ENCODE data around the gene IBA57.
"Not testable (repeated sequence)": the region's sequence is repeated elsewhere in the genome, so short reads cannot be mapped to it uniquely, and the experiment has no call there.

The IBA57 gene

DNA sequence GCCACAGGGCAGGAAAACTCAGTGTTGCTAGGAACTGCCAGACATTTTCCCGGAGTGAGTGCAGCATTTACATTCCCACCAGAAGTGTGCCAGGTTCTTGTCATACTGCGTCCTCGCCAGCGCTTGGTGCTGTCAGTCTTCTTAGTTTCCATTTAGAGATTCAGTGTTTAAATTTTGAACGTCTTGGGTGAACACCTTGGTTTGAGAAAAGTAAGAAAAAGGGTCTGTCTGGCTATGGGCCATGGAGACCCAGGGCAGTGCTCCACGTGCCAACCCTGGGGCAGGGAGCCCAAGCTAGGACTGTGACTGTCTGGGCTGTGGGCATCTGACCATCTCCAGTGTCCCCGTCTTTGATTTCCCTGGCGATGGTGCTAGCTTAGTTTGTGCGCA lies 16.0 kb downstream of the IBA57 start:
- Histone ChIP-seq H3K79me2 (ENCODE audit: low read length) (no peaks in the 10 kb centered on the region), H3K4me2 (ENCODE audit: low read depth, low read length) (no peak overlapping the region), H3K4me3 (ENCODE audit: low read length) (no peak overlapping the region), H4K20me1 (ENCODE audit: insufficient read depth, low read length) (no peaks in the 10 kb centered on the region), H3F3A (ENCODE audit: insufficient read depth, low read length) (no peaks in the 10 kb centered on the region), H3K9me3 (replicated peaks; ENCODE audit: insufficient read depth, low read length) (no peaks in the 10 kb centered on the region), H3K9ac (ENCODE audit: low read length) (no peak overlapping the region), H2AFZ (ENCODE audit: low read length) (no peak overlapping the region), H3K27ac (ENCODE audit: low read length) (no peak overlapping the region), H3K27me3 (replicated peaks; ENCODE audit: insufficient read depth, low read length) (no peaks in the 10 kb centered on the region), H3K36me3 (replicated peaks; ENCODE audit: insufficient read depth, low read length) (no peaks in the 10 kb centered on the region), H3K9me2 (replicated peaks; ENCODE audit: insufficient read depth, low read length) (no peaks in the 10 kb centered on the region), H3K4me1 (ENCODE audit: low read length) (no peaks in the 10 kb centered on the region)
- TF ChIP-seq, protein P1, sequence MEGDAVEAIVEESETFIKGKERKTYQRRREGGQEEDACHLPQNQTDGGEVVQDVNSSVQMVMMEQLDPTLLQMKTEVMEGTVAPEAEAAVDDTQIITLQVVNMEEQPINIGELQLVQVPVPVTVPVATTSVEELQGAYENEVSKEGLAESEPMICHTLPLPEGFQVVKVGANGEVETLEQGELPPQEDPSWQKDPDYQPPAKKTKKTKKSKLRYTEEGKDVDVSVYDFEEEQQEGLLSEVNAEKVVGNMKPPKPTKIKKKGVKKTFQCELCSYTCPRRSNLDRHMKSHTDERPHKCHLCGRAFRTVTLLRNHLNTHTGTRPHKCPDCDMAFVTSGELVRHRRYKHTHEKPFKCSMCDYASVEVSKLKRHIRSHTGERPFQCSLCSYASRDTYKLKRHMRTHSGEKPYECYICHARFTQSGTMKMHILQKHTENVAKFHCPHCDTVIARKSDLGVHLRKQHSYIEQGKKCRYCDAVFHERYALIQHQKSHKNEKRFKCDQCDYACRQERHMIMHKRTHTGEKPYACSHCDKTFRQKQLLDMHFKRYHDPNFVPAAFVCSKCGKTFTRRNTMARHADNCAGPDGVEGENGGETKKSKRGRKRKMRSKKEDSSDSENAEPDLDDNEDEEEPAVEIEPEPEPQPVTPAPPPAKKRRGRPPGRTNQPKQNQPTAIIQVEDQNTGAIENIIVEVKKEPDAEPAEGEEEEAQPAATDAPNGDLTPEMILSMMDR (IDR thresholded peaks at IDR 0.05; ENCODE audit: low read length) = no peak
- no peak for TF ChIP-seq EZH2 (optimal IDR thresholded peaks at IDR 0.05; ENCODE audit: low read depth, low read length)
- DNase-seq = no peak

DNA sequence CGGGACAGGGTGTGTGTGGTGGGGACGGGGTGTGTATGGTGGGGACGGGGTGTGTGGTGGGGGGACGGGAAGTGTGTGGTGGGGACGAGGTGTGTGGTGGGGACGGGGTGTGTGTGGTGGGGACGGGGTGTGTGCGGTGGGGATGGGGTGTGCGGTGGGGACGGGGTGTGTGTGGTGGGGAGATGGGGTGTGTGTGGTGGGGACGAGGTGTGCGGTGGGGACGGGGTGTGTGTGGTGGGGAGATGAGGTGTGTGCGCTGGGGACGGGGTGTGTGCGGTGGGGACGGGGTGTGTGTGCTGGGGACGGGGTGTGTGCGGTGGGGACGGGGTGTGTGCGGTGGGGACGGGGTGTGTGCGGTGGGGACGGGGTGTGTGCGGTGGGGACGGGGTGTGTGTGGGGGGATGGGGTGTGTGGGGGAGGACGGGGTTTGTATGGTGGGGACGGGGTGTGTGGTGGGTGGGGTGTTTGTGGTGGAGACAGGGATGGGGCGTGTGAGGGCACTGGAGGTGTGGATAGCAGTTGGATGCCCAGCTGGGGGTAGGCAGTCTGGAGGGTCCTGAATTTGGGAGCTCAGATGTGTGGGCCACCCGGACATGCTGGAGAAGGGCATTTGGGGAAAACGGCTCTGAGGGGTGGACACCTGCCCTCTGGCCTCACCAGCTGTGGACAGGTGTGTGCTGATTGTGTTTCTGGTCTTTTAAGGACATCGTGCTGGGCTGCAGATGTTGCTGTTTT lies 16.9 kb downstream of the IBA57 start:
- Histone ChIP-seq H3K27ac (ENCODE audit: low read length) (no peak overlapping the region), H3K27me3 (replicated peaks; ENCODE audit: insufficient read depth, low read length) (no peaks in the 10 kb centered on the region), H3K4me1 (ENCODE audit: low read length) (no peaks in the 10 kb centered on the region), H3K4me2 (ENCODE audit: low read depth, low read length) (no peak overlapping the region), H3F3A (ENCODE audit: insufficient read depth, low read length) (no peaks in the 10 kb centered on the region), H3K79me2 (ENCODE audit: low read length) (no peaks in the 10 kb centered on the region), H3K9me3 (replicated peaks; ENCODE audit: insufficient read depth, low read length) (no peaks in the 10 kb centered on the region), H3K36me3 (replicated peaks; ENCODE audit: insufficient read depth, low read length) (no peaks in the 10 kb centered on the region), H2AFZ (ENCODE audit: low read length) (no peak overlapping the region), H3K9me2 (replicated peaks; ENCODE audit: insufficient read depth, low read length) (no peaks in the 10 kb centered on the region), H3K9ac (ENCODE audit: low read length) (no peak overlapping the region), H3K4me3 (ENCODE audit: low read length) (no peak overlapping the region), H4K20me1 (ENCODE audit: insufficient read depth, low read length) (no peaks in the 10 kb centered on the region)
- no peak for TF ChIP-seq EZH2 (optimal IDR thresholded peaks at IDR 0.05; ENCODE audit: low read depth, low read length)
- no peak for DNase-seq

DNA sequence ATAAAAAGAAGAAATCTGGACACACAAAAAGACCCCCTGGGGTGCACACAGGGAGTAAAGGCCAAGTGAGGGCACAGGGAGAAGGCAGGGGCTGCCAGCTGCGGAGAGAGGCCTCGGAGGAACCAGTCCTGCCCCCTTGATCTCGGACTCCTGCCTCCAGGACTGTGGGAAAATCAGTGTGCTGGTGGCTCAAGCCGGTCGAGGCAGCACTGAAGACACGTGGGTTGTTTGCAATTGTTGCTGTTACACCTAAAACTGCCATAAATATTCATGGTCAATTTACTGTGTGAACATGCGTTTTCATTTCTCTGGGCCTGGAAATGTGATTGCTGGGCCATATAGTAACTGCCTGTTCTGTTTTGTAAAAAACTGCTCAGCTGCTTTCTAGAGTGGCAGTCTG lies 18.5 kb downstream of the IBA57 start:
- Histone ChIP-seq H3F3A (ENCODE audit: insufficient read depth, low read length) (no peaks in the 10 kb centered on the region), H3K79me2 (ENCODE audit: low read length) (no peaks in the 10 kb centered on the region)

DNA sequence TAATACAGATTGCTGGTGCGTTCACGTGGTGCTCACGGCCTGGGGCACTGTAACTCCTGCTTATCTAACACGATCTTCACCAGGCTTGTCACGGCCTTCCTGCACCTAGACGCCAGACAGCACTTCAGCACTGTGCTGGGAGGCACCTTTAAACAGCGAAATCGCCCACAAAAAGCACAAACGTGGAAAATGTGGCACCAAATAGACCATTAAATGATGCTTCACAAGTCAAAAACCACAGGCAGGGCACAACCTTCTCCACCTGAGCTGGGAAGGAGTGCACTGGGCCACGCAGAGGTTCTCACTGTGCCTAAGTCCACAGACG lies 20.0 kb downstream of the IBA57 start:
- no peaks in the 10 kb centered on the region for H3K4me1 ChIP-seq (ENCODE audit: low read length)
- H3K4me2 ChIP-seq (ENCODE audit: low read depth, low read length) = no peak overlapping the region
- H3K9ac ChIP-seq (ENCODE audit: low read length) = no peak overlapping the region
- no peaks in the 10 kb centered on the region for H3K36me3 ChIP-seq (replicated peaks; ENCODE audit: insufficient read depth, low read length)
- no peaks in the 10 kb centered on the region for H3F3A ChIP-seq (ENCODE audit: insufficient read depth, low read length)
- H3K27ac ChIP-seq (ENCODE audit: low read length) = no peak overlapping the region
- H3K9me3 ChIP-seq (replicated peaks; ENCODE audit: insufficient read depth, low read length) = no peaks in the 10 kb centered on the region
- DNase-seq = no peak
- no peaks in the 10 kb centered on the region for H3K79me2 ChIP-seq (ENCODE audit: low read length)
- H3K9me2 ChIP-seq (replicated peaks; ENCODE audit: insufficient read depth, low read length) = no peaks in the 10 kb centered on the region
- no peaks in the 10 kb centered on the region for H4K20me1 ChIP-seq (ENCODE audit: insufficient read depth, low read length)
- TF ChIP-seq EZH2 (optimal IDR thresholded peaks at IDR 0.05; ENCODE audit: low read depth, low read length) = no peak
- no peak for TF ChIP-seq EZH2phosphoT487 (IDR thresholded peaks at IDR 0.05; ENCODE audit: low read length)
- no peaks in the 10 kb centered on the region for H3K27me3 ChIP-seq (replicated peaks; ENCODE audit: insufficient read depth, low read length)
- no peak overlapping the region for H3K4me3 ChIP-seq (ENCODE audit: low read length)
- no peak overlapping the region for H2AFZ ChIP-seq (ENCODE audit: low read length)

More for the DNA sequence above, 18.5 kb downstream of the IBA57 start:
- Histone ChIP-seq H3K4me1 (ENCODE audit: low read length) (no peaks in the 10 kb centered on the region), H3K9me3 (replicated peaks; ENCODE audit: insufficient read depth, low read length) (no peaks in the 10 kb centered on the region), H2AFZ (ENCODE audit: low read length) (no peak overlapping the region), H3K4me2 (ENCODE audit: low read depth, low read length) (no peak overlapping the region), H3K4me3 (ENCODE audit: low read length) (no peak overlapping the region), H3K9me2 (replicated peaks; ENCODE audit: insufficient read depth, low read length) (no peaks in the 10 kb centered on the region), H3K27me3 (replicated peaks; ENCODE audit: insufficient read depth, low read length) (no peaks in the 10 kb centered on the region), H3K9ac (ENCODE audit: low read length) (no peak overlapping the region), H3K27ac (ENCODE audit: low read length) (no peak overlapping the region), H3K36me3 (replicated peaks; ENCODE audit: insufficient read depth, low read length) (no peaks in the 10 kb centered on the region), H4K20me1 (ENCODE audit: insufficient read depth, low read length) (no peaks in the 10 kb centered on the region)
- DNase-seq = no peak
- no peak for TF ChIP-seq EZH2phosphoT487 (IDR thresholded peaks at IDR 0.05; ENCODE audit: low read length)
- TF ChIP-seq, protein P1 (IDR thresholded peaks at IDR 0.05; ENCODE audit: low read length) = no peak

DNA sequence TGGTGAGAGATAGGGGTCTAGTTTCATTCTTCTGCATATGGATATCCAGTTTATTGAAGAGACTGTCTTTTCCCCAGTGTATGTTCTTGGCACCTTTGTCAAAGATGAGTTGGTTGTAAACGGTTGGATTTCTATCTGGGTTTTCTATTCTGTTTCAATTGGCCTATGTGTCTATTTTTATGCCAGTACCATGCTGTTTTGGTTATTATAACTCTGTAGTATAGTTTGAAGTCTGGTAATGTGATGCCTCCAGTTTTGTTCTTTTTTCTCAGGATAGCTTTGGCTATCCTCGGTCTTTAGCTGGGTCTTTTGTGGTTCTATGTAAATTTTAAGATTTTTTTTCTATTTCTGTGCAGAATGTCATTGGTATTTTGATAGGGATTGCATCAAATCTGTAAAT lies 22.6 kb downstream of the IBA57 start:
- not testable (repeated sequence) for H3F3A ChIP-seq (ENCODE audit: insufficient read depth, low read length); H3K36me3 ChIP-seq (replicated peaks; ENCODE audit: insufficient read depth, low read length); H3K27me3 ChIP-seq (replicated peaks; ENCODE audit: insufficient read depth, low read length); H3K9me2 ChIP-seq (replicated peaks; ENCODE audit: insufficient read depth, low read length); H4K20me1 ChIP-seq (ENCODE audit: insufficient read depth, low read length); H3K9me3 ChIP-seq (replicated peaks; ENCODE audit: insufficient read depth, low read length); H3K27ac ChIP-seq (ENCODE audit: low read length); DNase-seq; H3K4me1 ChIP-seq (ENCODE audit: low read length); H3K4me3 ChIP-seq (ENCODE audit: low read length); H3K4me2 ChIP-seq (ENCODE audit: low read depth, low read length); H3K9ac ChIP-seq (ENCODE audit: low read length); H2AFZ ChIP-seq (ENCODE audit: low read length); H3K79me2 ChIP-seq (ENCODE audit: low read length)
